Head of caudate nucleus (tissue), 42 donors: Measurements from ENCODE around the gene PRDM1.
"Not testable (repeated sequence)": the region's sequence is repeated elsewhere in the genome, so short reads cannot be mapped to it uniquely, and the experiment has no call there.

ENCODE experiments used
- DNase-seq, 42 donors: peaks; one replicate each; pipeline versions ENCODE4 v3.0.0 to v3.0.0-alpha.2; 2020 to 2021; ENCODE audit warnings: mixed read lengths in 7 of 42
- intact Hi-C: fragments of 100-400 bp; cut with DNase I; formaldehyde crosslinking; loops from one replicate; pipeline ENCODE4 v1.15.0; 2022

Gene PRDM1

DNA sequence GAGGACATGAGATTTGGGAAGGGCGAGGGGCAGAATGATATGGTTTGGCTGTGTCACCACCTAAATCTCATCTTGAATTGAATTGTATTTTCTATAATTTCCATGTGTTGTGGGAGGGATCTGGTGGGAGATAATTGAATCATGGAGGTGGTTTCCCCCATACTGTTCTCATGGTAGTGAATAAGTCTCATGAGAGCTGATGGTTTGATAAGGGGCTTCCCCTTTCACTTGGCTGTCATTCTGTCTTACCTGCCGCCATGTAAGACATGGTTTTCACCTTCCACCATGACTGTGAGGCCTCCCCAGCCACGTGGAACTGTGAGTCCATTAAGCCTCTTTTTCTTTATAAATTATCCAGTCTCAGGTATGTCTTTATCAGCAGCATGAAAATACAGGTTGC, 66.3 kb downstream of the PRDM1 start:
- intact Hi-C loops, DNase-seq: not testable (repeated sequence)

DNA sequence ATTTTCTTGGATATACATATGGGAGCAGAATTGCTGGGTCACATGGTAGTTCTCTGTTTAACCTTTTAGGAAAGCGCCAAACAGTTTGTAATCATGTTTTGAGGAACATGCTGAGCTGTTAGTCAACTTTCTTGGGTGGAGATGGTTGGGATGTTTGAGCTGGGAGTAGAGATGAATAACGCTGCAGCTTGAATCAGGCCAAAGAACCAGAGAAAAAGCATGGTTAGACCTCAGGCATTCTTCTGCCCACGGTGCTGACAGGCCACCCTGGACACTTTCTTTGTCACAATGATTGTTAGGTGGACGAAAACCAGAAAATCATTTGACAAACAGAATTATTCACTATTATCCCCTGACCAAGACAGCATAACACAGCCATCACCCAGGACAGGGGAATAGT, 66.8 kb downstream of the PRDM1 start:
- DNase-seq, result no peak
- intact Hi-C loops, result no loop called here

GRCh38 chr6:106154326-106154725, 68.2 kb downstream of the PRDM1 start:
- DNase-seq, result no peak
- intact Hi-C loops, result no loop called here

DNA sequence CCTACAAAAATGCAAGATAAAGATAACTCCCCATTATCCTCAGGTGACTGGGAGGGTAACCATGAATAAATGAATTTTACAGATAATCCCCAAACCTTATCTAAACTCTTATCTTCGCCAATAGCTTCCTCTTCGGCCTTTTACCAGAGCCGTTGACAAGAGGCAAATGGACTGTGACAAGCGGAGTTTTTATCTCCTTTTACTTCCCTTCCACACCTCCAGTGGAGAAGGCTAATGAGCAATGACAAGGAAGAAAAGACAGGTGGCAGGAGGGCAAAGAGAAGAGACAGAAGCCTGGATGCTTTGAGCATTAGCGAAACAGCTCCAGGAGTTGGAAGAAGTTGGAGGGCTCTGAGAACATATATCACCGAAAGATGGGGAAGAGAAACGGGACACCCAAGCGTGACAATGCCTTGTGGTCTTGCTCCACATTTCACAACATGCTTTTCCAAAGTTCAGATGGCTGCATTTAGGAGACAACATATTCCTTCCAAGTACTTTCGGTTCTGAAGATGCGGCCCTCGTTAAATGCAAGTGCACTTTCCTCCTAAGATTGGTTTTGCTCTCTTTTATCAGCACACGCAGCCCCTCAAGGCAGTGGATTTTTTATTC, 69.2 kb downstream of the PRDM1 start:
- no peak for DNase-seq
- intact Hi-C loops, result no loop called here

DNA sequence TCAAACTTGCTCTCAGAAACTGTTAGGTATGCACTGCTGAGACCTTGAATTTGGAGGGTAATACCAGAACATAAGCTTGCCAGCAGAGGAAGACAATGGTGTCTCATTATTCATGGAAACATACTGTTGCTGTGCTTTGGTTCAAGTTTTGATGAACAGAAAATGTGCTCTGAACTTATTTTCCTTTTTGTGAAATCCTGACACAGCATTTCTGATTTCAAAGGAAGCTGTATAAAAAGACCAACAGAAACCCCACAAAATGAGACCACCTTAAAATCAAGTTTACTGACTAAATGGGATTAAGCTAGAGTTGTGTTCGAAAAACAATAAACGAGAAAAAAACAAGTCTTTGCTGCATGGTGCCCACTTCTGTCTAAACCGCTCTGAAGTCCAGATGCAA, 70.3 kb downstream of the PRDM1 start:
- intact Hi-C loops, result no loop called here
- DNase-seq, result no peak

GRCh38 chr6:106156863-106157262, 70.7 kb downstream of the PRDM1 start:
- intact Hi-C loops, result no loop called here
- DNase-seq, result peak in 2 of 42 donors; percentile 16 to 17

DNA sequence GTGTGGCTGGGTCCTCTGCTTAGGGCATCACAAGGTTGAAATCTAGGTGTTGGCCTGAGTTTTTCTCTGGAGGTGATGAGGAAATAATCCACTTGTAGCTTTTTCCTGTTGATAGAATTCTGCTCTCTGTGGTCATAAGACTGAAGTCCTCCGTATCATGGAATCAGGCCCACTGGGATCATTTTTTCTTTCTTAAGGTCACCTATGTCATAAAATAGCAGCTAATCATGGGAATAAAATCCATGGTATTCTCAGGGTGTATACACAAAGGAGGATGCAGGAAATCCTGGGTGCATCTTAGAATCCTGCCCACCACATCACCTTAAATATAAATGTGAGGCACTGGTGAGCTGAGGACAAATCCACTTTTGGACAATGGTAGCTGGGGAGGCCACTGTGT, 72.7 kb downstream of the PRDM1 start:
- intact Hi-C loops, result no loop called here
- DNase-seq, result no peak
